ENCODE data around the gene PLXNA2.

The PLXNA2 gene

DNA sequence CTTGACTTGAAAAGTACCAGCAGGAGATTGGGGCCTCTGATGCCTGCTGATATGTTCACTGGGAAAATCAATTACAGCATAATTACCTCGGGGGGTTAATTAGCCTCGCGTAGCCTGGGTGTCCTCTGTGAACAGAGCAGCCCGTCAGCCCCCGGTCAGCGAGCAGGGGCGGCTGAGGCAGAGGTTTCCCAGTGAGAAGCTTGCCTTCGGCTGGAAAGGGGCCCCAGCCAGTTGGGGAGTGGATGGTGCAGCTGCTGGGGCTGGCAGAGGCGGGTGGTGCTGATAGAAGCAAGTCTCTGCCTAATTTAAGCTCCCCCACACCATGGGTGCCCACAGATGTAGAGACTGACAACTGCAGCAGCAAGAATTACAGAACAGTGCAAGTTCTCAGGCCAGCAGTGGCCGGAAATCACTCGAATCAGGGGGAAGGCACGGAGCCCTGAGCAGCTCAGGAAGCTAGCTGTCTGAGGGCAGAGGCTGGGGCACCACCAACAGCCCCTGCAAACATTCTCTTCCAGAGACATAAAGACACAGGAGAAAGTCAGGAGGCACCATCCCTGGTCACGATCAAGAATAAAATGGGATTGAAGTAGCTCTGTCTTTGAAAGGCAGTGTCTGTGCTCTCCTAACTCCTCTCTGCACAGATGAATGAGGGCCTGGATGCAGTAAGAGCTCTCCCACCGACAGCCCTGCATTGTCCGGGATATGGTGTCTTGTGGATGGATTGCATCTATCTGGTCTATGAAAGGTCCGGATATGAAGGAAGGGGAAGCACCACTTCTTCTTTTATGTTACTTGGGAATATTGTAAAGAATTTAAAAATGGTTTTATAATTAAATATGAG is 166.7 kb downstream of the PLXNA2 start:
- TF ChIP-seq, protein P1, sequence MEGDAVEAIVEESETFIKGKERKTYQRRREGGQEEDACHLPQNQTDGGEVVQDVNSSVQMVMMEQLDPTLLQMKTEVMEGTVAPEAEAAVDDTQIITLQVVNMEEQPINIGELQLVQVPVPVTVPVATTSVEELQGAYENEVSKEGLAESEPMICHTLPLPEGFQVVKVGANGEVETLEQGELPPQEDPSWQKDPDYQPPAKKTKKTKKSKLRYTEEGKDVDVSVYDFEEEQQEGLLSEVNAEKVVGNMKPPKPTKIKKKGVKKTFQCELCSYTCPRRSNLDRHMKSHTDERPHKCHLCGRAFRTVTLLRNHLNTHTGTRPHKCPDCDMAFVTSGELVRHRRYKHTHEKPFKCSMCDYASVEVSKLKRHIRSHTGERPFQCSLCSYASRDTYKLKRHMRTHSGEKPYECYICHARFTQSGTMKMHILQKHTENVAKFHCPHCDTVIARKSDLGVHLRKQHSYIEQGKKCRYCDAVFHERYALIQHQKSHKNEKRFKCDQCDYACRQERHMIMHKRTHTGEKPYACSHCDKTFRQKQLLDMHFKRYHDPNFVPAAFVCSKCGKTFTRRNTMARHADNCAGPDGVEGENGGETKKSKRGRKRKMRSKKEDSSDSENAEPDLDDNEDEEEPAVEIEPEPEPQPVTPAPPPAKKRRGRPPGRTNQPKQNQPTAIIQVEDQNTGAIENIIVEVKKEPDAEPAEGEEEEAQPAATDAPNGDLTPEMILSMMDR (IDR thresholded peaks at IDR 0.05; ENCODE audit: borderline replicate concordance, extremely low read depth, low read length, poor library complexity, severe bottlenecking) = no peak
- TF ChIP-seq EZH2 (IDR thresholded peaks at IDR 0.05; ENCODE audit: borderline replicate concordance, low read depth, low read length, severe bottlenecking) = no peak
- no peak overlapping the region for H3K4me2 ChIP-seq (ENCODE audit: insufficient read depth, low read length)
- H3K27me3 ChIP-seq (ENCODE audit: insufficient read depth, low read length, poor library complexity) = peaks cover 36% of the 10 kb centered on the region
- no peaks in the 10 kb centered on the region for H3K36me3 ChIP-seq (ENCODE audit: insufficient read depth, low read length)
- no peak overlapping the region for H3K4me3 ChIP-seq (ENCODE audit: low read depth in 1 of 2, low read length in 2 of 2)
- no peak overlapping the region for H3K27ac ChIP-seq (ENCODE audit: low read length)
- no peaks in the 10 kb centered on the region; the same call in 1 of the 2 replicates for H4K20me1 ChIP-seq (ENCODE audit: insufficient read depth, low read length)
- H3K79me2 ChIP-seq (ENCODE audit: insufficient read depth, low read length) = no peaks in the 10 kb centered on the region
- H3K9me3 ChIP-seq (ENCODE audit: insufficient read depth, low read length, severe bottlenecking) = no peaks in the 10 kb centered on the region
- H3K9ac ChIP-seq (ENCODE audit: low read depth, low read length) = no peak overlapping the region
- H3K4me1 ChIP-seq (ENCODE audit: insufficient read depth, low read length) = no peaks in the 10 kb centered on the region
- ATAC-seq (ENCODE audit: insufficient read depth, low read depth) = no peak
- DNase-seq = no peak
- no peak overlapping the region for H2AFZ ChIP-seq (ENCODE audit: low read depth, low read length)

- no peak overlapping the region for H3K4me3 ChIP-seq (ENCODE audit: low read depth in 1 of 2, low read length in 2 of 2)
- no peak overlapping the region for H3K27ac ChIP-seq (ENCODE audit: low read length)
- H4K20me1 ChIP-seq (ENCODE audit: insufficient read depth, low read length) = peaks cover 4% of the 10 kb centered on the region; the same call in 1 of the 2 replicates
- ATAC-seq (ENCODE audit: insufficient read depth, low read depth) (no peak), DNase-seq (no peak)
- H3K27me3 ChIP-seq (ENCODE audit: insufficient read depth, low read length, poor library complexity) = peaks cover 37% of the 10 kb centered on the region
- H3K9ac ChIP-seq (ENCODE audit: low read depth, low read length) = no peak overlapping the region
- TF ChIP-seq EZH2 (IDR thresholded peaks at IDR 0.05; ENCODE audit: borderline replicate concordance, low read depth, low read length, severe bottlenecking) = no peak
- TF ChIP-seq, protein P1 (IDR thresholded peaks at IDR 0.05; ENCODE audit: borderline replicate concordance, extremely low read depth, low read length, poor library complexity, severe bottlenecking) = no peak
- H3K79me2 ChIP-seq (ENCODE audit: insufficient read depth, low read length) = no peaks in the 10 kb centered on the region
- H3K9me3 ChIP-seq (ENCODE audit: insufficient read depth, low read length, severe bottlenecking) = no peaks in the 10 kb centered on the region
- no peaks in the 10 kb centered on the region for H3K36me3 ChIP-seq (ENCODE audit: insufficient read depth, low read length)
- no peak overlapping the region for H3K4me2 ChIP-seq (ENCODE audit: insufficient read depth, low read length)
- H2AFZ ChIP-seq (ENCODE audit: low read depth, low read length) = no peak overlapping the region
- no peaks in the 10 kb centered on the region for H3K4me1 ChIP-seq (ENCODE audit: insufficient read depth, low read length)
Measured at GRCh38 chr1:208074353-208074752, 169.8 kb downstream of the PLXNA2 start.

- H3K4me3 ChIP-seq (ENCODE audit: low read depth in 1 of 2, low read length in 2 of 2) = no peak overlapping the region
- TF ChIP-seq EZH2 (IDR thresholded peaks at IDR 0.05; ENCODE audit: borderline replicate concordance, low read depth, low read length, severe bottlenecking) = no peak
- TF ChIP-seq, protein P1 (IDR thresholded peaks at IDR 0.05; ENCODE audit: borderline replicate concordance, extremely low read depth, low read length, poor library complexity, severe bottlenecking) = no peak
- no peak for ATAC-seq (ENCODE audit: insufficient read depth, low read depth)
- no peaks in the 10 kb centered on the region for H3K36me3 ChIP-seq (ENCODE audit: insufficient read depth, low read length)
- no peaks in the 10 kb centered on the region for H3K9me3 ChIP-seq (ENCODE audit: insufficient read depth, low read length, severe bottlenecking)
- H3K4me1 ChIP-seq (ENCODE audit: insufficient read depth, low read length) = no peaks in the 10 kb centered on the region
- no peak overlapping the region for H3K4me2 ChIP-seq (ENCODE audit: insufficient read depth, low read length)
- 0 out of 2 replicates have a peak, but pooled peaks cover 4% of the 10 kb centered on the region for H4K20me1 ChIP-seq (ENCODE audit: insufficient read depth, low read length)
- H3K27me3 ChIP-seq (ENCODE audit: insufficient read depth, low read length, poor library complexity) = peaks cover 26% of the 10 kb centered on the region
- H3K79me2 ChIP-seq (ENCODE audit: insufficient read depth, low read length) = no peaks in the 10 kb centered on the region
- no peak for DNase-seq
- no peak overlapping the region for H3K27ac ChIP-seq (ENCODE audit: low read length)
- no peak overlapping the region for H3K9ac ChIP-seq (ENCODE audit: low read depth, low read length)
- H2AFZ ChIP-seq (ENCODE audit: low read depth, low read length) = no peak overlapping the region
Measured at GRCh38 chr1:208071435-208072031, 172.7 kb downstream of the PLXNA2 start.
